Kidney epithelial cell (primary cell): ENCODE results near the gene PHF20. TPM values are rescaled to one million over a fixed set of nuclear protein-coding genes. Genes with fewer than 3 reads are reported as not detected.
"Not testable (repeated sequence)": the region's sequence is repeated elsewhere in the genome, so short reads cannot be mapped to it uniquely, and the experiment has no call there.

Source experiments
- DNase-seq: peaks from one replicate; pipeline ENCODE4 v3.0.0-alpha.2; 2010; ENCODE audit warnings: low read depth
- H3K27me3 ChIP-seq: 2 replicates; pipeline ENCODE4 v1.6.0; 2011; ENCODE audit warnings: low read length; ENCODE audit not compliant: control insufficient read depth, insufficient read depth
- H3K36me3 ChIP-seq: 2 replicates; pipeline ENCODE4 v1.5.1; 2011; ENCODE audit warnings: low read length; ENCODE audit not compliant: control insufficient read depth, insufficient read depth
- H3K4me3 ChIP-seq: 2 replicates; pipeline ENCODE4 v1.5.1; 2011; ENCODE audit warnings: low read depth, mild to moderate bottlenecking, control low read depth, low read length
- CTCF ChIP-seq: IDR thresholded peaks from 2 replicates; pipeline ENCODE4 v1.5.1; 2011; ENCODE audit warnings: mild to moderate bottlenecking, moderate library complexity, low read length, control low read depth, inconsistent platforms; ENCODE audit not compliant: insufficient read depth, poor library complexity, severe bottlenecking
- total RNA-seq: library from RNA; depleted of rRNA; stranded (reverse); fragments of >200 nt; gene quantifications from 2 replicates; pipeline ENCODE4 v1.2.3, GENCODE V29; 2015

The PHF20 gene
- 34.5 and 39.0 TPM in 2 replicates for total RNA-seq

- Histone ChIP-seq H3K36me3 (no peaks in the 10 kb centered on the region), H3K4me3 (peak within 1 kb of the TSS; percentile 78), H3K27me3 (no peaks in the 10 kb centered on the region)
- peak; percentile 76 for DNase-seq
- no peak for TF ChIP-seq CTCF
These were observed at the start of gene PHF20 for GRCh38 chr20:35771689-35772562. Gene PHF20 (plus strand): TSS chr20:35772015. CDS start chr20:35801523, 29,508 bp downstream.

DNA sequence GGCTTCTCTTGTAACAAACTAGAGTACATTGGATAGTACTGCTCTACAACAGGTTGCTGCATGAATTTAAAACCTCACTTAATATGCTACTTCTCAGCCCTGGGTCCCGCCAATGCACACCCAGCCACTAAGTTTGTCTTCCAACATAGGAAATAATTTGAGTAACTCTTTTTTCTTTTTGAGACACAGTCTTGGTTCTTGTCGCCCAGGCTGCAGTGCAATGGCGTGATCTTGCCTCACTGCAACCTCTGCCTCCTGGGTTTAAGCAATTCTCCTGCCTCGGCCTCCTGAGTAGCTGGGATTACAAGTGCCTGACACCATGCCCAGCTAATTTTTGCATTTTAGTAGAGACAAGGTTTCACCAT, 48.6 kb upstream of the PHF20 start:
- not testable (repeated sequence) for H3K27me3 ChIP-seq, H3K4me3 ChIP-seq, DNase-seq
- H3K36me3 ChIP-seq, result peaks cover 15% of the 10 kb centered on the region

DNA sequence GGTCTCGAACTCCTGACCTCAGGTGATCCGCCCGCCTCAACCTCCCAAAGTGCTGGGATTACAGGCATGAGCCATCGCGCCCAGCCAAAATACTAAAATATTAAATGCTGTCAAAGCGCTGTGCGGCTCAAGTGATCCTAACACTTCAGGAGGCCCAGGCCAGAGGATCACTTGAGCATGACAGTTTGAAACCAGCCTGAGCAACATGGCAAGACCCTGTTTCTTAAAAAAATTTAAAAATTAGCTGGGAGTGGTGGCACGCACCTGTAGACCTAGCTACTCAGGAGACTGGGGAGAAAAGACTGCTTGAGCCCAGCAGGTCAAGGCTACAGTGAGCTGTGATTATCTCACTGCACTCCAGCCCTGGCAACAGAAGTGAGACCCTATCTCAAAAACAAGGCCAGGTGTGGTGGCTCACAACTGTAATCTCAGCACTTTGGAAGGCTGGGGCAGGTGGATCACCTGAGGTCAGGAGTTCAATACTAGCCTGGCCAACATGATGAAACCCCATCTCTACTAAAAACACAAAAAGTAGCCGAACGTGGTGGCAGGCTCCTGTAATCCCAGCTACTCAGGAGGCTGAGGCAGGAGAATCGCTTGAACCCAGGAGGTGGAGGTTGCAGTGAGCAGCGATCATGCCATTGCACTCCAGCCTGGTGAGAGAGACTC, 48.0 kb upstream of the PHF20 start:
- DNase-seq, result not testable (repeated sequence)
- peaks cover 15% of the 10 kb centered on the region for H3K36me3 ChIP-seq

GRCh38 chr20:35724321-35725230, 47.2 kb upstream of the PHF20 start:
- Histone ChIP-seq H3K36me3 (peaks cover 11% of the 10 kb centered on the region), H3K4me3 (no peak overlapping the region), H3K27me3 (no peaks in the 10 kb centered on the region)
- DNase-seq, result no peak
- no peak for TF ChIP-seq CTCF

More for the DNA sequence above, 48.0 kb upstream of the PHF20 start:
- H3K4me3 ChIP-seq, H3K27me3 ChIP-seq: not testable (repeated sequence)

- H3K36me3 ChIP-seq, result peaks cover 6% of the 10 kb centered on the region
- no peak for DNase-seq
- H3K4me3 ChIP-seq, result no peak overlapping the region
- no peaks in the 10 kb centered on the region for H3K27me3 ChIP-seq
- no peak for TF ChIP-seq CTCF
These were observed 44.7 kb upstream of the PHF20 start for GRCh38 chr20:35726842-35727711.

GRCh38 chr20:35729283-35729807, 42.5 kb upstream of the PHF20 start:
- TF ChIP-seq CTCF, result no peak
- Histone ChIP-seq H3K36me3 (peaks cover 4% of the 10 kb centered on the region), H3K4me3 (no peak overlapping the region), H3K27me3 (no peaks in the 10 kb centered on the region)
- no peak for DNase-seq
